LHCN-M2 (cell line): ENCODE results near the gene INPP4B. TPM values are rescaled to one million over a fixed set of nuclear protein-coding genes. Genes with fewer than 3 reads are reported as not detected.
A peak's percentile ranks its signal among the peaks of the same experiment; 100 is the strongest.

Experiments
- DNase-seq: peaks from one replicate; pipeline ENCODE4 v3.0.0-alpha.2; 2012; ENCODE audit warnings: low read depth
- total RNA-seq: library from RNA; depleted of rRNA; stranded (reverse); fragments of >200 nt; gene quantifications from 2 replicates; pipeline ENCODE4 v1.2.3, GENCODE V29; 2014

INPP4B gene
- total RNA-seq, 1 experiment from 2014 or later = 23.0 TPM

DNA sequence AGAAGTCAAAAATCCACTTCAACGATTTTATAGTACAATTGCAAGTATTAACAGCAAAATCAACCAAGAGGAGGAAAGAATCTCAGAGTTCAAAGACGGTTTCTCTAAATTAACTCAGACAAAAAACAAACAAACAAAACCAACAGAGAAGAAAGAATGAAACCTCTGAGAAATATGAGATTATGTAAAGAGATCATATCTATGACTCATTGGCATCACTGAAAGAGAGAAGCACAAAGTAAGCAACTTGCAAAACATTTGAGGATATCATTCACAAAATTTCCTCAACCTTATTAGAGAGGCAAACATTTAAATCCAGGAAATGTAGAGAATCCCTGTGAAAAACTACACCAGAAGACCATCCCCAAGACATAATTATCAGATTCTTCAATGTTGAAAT lies 370.4 kb downstream of the INPP4B start:
- peak; percentile 62 for DNase-seq

DNA sequence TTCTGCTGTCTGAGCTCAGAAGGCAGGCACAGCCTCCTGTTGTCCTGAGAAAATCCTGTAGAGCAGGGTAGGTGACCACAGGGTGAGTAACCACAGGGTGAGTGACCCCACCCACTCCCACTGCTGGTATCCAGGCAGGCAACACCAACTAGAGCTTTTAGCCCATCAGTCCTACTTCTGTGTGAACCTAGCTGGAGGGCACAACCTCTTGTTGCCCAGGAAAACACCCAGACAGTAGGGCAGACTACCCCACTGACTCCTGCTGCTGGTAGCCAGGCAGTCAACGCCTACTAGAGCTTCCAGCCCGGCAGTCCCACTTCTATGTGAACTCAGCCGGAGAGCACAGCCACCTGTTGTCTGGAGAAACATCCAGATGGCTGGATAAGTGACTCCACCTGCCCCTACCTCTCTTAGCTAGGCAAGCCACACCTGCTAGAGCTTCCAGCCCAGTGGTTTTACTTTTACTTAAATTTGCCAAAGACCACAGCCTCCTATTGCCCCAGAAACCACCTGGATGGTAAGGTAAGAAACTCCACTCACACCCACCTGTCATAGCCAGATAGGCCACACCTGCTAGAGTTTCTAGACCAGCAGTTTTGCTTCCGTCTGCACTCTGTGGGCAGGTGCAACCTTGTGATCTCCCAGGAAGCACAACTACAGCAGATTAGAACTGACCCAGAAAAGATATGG lies 371.6 kb downstream of the INPP4B start:
- DNase-seq = peak; percentile 45

DNA sequence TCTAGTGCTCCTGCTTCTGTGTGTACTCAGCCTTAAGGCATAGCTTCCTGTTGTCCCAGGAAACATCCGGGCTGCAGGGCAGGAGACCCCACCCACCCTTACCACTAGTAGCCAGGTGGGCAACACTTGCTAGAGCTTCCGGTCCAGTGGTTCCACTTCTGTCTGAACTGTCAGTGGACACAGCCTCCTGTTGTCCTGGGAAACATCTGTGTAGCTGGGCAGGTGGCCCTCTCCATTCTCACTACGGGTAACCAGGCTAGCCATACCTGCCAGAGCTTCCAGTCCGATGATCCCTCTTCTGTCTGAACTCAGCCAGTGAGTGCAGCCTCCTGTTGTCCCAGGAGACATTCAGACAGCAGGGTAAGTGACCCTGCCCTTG lies 372.2 kb downstream of the INPP4B start:
- no peak for DNase-seq

DNA sequence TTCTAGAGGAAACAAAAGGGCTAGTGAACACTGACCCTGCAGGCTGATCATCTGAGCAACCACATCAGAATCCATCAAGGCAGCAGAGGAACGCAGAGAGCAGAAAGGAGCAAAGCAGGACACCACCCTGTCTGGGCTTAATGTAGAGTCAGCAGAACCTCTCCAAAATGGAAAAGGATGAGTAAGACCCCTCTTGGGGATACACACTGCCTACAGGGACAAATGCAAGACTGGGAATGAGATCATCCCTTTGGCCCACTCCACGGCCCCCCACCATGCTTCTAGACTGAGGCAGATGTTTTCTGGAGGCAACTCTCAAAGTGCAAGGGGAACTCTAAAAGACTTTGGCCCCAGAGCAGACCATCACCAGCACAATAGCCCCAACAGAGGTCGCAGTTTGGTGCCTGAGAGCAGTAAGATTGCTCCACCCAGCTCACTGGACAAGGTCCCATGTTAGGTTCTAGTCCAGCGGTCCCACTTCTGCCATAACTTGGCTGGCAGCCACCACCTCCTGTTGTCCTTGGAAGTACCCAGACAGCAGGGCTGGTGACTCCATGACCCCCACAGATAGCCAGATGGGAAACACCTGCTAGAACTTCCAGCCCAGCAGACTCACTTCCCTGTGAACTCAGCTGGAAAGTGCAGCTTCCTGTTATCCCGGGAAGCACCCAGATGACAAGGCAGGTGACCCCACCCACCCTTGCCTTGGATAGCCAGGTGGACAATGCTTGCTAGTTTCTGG lies 372.7 kb downstream of the INPP4B start:
- DNase-seq = no peak

DNA sequence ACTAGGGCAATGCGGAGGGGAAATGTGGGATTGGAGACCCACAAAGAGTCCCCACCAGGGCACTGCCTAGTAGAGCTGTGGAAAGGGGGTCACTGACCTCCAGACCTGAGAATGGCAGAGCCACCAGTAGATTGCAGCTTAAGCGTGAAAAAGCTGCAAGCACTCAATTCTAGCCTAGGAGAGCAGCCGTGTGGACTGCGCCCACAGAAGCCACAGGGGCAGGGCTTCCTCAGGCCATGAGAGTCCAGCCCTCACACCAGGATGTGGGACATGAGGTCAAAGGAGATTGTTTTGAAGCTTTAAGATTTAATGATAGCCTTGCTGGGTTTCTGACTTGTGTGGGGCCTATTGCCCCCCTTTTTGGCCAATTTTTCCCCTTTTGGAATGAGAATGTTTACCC lies 379.0 kb downstream of the INPP4B start:
- no peak for DNase-seq

DNA sequence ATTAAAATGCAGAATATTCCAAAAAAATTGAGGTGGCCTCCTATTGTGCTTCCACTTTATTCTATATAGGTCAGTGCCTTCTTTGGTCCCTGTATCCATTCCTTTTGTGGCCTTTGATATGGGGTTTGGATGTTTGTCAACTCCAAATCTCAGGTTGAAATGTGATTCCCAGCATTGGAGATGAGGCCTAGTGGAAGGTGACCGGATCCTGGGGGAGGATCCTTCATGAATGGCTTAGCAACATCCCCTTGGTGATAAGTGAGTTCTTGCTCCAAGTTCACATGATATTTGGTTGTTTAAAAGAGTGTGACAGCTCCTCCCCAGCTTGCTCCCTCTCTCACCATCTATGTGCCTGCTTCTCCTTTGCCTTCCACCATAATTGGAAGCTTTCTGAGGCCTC lies 380.6 kb downstream of the INPP4B start:
- DNase-seq = no peak

DNA sequence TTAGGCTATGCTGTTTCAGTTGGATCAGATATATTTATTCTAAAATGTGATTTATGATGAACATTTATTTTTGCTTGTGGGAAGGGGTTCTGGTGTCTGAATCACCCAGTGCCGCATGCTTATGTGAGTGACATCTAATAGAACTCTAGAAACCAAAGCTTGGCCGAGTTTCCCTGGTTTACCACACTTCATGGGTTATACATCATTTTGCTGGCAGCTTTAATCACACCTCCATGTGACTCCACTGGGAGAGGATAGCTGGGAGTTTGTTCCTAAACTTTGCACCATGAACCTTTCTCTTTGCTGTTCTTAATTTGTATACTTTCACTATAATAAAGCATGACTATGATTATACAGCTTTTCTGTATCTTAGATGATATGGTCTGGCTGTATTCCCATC lies 382.9 kb downstream of the INPP4B start:
- no peak for DNase-seq

DNA sequence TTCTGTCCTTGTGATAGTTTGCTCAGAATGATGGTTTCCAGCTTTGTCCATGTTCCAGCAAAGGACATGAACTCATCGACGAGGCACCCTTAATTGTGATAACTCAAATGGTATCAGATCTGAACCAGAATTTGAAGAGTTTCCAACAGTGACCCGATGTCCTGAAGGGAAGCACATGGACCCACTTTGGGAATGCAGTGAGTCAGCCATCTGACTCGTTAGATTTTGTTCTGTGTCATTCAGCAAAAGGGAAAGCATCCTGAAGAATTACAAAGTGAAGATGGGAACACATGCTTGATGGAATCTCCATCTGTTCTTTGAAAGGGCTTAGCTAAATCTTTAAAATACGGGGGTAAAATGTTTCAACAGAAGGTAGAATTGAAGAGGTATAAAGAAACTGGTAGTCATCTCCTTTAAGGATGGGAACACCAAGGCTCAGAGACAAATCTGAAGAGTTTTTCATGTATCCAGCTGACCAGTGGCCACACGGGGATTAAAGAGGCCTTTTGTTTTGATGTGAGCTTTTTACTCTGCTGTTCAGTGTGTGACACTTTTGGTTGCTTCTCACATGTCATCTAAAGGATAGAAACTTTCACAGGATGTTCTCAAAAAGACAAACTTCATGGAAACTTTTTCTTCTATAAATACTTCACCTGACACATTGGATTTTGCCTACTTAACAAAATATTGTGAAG lies 393.8 kb downstream of the INPP4B start:
- peak; percentile 61 for DNase-seq

DNA sequence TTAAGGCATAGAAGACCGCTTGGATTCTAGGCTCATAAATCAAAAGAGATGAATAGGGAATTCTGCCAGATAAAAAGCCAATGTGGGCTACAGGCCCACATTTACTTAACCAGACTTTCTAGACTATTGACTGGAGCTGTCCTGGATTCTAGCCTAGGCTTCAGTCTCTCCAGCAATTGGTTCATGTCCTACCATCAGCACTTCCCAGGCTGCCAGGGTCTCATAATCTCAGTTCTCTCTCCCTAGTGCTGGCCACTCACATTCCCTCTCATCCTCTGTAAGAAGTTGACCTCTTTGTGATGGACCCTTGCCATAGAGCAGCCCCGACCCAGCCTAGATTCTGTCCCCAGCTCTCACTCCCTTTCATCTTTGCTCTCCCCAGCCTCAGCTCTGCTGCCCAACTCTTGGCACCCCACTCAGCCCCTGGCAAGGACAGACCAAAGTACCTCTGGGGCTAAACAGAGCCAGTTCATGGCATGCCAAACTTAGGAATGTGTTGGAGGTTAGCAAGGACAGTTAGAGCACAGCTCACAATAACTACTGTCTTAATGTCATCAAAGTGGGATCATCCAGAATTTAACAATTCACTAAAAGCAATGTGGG lies 396.2 kb downstream of the INPP4B start:
- no peak for DNase-seq

DNA sequence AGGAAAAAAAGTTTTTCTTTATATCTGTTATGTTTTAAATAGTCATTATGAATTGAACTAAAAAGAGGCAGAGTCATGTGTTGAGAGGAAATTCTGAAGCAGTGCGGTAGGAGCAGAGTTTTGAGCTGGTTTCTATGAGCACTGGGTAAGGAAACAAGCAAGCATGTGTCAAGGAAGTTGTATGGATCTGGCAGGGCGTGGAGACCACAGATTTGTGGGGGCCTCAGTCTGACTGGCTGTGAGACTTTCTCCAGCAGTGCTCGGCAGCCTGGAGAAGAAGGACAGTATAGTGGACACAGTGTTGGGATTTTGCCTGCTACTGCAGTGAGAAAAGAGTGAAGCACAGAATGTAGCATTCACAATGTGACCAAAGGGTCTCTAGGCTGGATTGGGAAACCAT lies 399.1 kb downstream of the INPP4B start:
- no peak for DNase-seq

DNA sequence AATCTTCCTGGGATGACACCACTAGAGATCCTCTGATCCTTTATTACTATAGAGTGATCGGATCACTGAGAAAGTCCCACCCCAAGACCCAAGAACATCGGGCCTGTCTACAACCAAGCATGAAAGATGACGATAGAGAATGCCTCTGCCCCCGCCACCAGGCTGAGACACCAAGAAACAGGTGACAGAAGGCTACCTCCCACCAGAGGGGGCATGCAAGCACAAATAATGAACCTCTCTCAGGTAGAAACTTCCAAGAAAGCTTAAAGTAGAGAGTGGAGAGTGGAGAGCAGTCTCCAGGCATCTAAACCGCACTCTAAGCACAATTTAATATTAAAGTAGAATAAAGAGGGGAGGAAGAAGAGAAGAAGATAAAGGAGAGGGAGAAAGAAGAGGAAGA lies 402.6 kb downstream of the INPP4B start:
- DNase-seq = no peak

DNA sequence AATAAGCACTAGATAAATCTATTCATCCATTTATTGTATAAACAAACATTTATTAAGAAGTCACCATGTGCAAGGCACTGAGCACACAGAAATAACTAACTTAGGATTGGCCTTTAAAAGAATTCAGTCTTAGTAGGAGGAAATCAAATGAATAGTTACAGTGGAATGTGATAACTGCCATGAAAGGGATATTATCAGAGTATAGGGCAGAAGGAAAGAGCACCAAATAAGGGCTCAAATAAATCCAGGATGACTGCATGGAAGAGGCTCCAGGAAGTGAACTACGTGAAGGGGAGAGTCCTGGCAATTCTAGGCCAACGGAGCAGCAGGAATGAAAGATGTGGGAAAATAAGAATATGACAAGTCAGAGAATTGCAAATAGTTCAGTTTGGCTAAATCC lies 406.0 kb downstream of the INPP4B start:
- DNase-seq = no peak

DNA sequence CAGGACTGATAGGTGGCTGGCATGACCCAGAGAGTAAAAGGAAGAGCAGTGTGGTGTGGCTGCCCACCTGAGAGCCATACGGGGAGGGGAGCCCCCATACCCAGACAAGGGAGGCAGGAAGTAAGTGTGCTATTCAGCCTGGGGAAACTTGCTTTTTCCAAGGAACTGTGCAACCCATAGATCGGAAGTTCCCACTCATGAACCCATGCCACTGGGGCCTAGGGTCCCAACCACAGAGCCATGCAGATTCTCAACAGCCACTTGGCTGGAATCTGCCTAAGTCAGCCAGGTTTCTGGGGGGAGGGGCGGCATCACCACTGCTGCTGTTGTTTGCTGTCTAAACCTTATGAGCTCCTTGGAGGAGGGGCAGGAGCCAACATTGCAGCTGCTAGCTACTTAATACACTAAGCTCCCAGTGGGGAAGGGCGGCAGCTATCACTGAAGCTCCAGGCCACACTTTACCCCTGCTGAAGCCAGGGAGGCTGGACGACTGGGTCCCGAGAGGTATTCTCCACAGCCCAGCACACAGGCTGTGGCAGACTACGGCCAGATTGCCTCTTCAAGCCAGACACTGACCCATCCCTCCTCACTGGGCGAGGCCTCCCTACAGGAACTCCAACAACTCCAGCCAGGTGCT lies 410.4 kb downstream of the INPP4B start:
- peak; percentile 65 for DNase-seq

DNA sequence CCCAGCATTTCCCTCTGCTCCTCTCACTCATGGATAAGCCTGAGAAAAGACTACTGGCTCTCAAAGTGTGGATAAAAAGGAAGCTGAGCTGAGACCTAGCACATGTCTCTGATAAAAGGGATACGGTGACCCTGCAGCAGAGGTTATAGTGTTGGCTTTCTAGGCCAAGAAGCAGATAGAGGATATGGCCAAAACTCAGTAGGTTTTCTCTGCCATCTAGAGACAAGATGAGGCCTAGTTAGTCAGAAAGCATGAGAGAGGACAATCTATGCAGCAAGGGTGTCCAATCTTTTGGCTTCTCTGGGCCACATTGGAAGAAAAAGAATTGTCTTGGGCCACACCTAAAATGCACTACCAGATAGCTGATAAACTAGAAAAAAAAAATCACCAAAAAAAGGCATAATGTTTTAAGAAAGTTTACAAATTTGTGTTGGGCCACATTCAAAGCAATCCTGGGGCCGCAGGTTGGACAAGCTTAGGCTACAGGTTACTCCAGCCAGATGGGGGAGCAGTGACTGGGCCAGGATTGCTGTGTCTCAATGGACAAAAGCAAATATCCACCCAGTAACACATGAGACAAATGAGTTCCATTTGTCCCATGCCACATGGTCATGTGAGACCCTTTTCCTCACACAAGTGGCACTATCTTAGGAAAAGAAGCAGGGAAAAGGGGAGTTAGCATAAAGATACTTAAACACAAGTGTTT lies 411.4 kb downstream of the INPP4B start:
- DNase-seq = no peak

DNA sequence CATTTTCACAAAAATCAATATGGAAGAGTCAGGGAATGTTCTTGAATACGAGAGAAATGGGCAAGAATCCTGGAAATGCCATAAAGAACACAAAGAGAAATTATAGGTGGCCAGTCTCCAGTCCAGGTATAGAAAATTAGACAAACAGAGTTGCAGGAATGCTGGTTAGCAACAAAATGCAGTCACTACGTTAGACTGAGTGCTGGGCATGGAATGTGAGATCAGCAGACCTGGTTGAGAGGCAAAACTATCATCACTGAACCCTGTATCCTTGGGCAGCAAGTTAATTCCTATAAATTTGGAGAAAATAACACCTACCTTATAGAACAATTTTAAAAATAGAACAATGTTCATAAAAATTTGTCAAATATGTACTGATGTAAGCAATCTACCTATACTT lies 417.4 kb downstream of the INPP4B start:
- no peak for DNase-seq

DNA sequence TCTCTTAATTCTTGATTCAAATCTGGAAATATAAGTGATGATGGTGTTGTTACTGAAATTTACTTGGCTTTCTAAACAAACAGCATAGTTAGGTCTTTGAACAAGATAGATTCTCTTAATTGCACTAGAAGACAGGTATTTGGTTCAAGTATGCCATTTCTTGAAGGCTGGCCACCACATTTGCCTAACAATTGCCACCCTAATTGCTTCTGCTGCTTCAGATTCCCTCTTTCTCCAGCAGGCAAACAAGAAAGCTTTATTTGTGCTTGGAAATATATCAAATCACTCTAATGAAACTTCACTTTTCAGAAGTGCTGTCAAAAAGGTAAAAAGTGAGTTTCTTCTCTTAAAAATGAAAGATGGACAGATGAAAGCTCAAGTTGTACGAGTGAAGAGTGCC lies 418.6 kb downstream of the INPP4B start:
- DNase-seq = no peak

DNA sequence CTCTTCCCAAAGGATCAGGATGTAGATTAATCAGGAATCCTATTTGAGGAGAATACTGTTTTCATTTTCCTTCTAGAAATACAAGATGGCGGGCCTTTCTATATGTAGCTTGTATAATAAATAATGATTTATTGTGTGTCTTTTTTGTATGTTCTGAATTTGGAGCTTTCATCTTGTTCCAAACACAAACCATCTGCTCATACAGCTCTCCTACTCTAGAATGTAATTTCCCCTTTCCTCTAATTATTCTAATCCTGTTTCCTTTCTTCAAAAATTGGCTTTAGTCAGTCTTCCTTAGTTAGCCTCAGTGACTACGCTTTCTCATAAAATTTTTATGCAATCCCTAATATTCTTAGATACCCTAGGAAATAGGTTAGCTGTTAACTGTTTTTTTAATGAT lies 422.2 kb downstream of the INPP4B start:
- no peak for DNase-seq

DNA sequence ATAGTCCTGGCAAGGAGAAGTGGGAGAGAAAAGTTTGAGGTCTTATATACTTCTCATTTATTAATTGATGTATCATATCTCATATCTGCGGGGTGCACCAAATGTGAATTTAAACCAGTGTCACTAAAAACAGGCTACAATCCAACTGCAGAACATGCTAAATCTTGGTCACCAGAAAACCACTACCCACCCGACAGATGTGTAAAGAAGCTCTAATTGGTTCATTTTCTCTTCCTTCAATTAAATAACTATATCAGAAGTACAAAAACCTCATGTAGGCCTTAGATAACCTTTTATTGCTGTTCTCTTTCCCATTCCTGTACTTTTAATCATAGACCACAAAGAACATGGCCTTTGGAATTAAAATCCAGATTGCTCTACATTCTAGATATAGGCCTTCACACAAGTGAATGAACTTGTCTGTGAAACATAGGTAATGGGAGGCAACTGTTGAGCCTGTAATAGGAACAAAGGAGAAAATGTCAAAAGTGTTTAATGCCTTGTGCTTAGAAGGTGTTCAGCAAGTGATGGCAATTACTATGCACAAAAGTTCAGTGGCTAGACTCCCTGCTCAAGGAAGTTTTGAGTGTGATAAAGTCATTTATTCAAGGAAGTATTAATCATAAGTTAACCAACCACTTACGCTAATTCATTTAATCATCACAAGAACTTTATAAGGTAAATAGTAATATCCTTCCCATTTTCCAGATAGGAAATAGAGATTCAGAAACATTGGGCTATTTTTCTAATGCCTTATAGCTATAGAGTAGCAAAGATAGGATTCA lies 425.6 kb downstream of the INPP4B start:
- DNase-seq = peak; percentile 63

DNA sequence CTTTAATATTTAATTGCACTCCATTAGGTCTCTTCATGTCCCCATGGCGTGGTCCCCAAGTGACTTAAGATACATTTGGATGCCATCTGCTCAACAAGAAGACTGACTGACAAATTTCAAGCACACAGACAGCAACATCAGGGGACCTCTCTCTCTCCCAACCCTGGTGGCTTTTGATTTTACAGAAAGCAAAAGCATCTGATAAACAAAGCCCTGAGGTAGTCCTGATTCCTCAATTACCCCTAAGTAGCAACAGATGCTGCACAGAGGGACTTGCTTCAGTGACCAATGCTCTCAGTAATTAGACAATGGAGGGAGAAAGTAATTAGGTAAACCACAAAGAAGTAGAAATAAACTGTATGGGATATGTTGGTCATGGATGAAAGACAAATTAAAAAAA lies 426.4 kb downstream of the INPP4B start:
- DNase-seq = no peak

DNA sequence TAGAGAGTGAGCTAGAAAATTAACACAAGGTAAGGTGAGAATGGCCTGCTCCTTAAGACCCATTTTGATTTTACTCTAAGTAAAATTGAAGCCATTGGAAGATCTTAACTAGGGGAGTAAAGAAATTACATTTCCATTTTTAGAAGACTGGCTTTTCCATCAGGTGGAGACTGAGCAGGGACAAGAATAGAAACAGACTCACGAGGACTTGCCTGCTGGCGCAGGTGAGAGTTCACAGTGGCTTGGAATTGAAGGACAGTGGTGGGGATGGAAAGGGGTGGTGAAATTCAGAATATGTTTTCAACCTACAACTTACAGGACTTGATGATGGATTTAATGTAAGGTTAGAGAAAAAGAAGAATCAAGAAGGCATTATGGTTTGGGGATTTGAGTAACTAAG lies 427.4 kb downstream of the INPP4B start:
- DNase-seq = no peak
